Stimulated activated CD4-positive, alpha-beta T cell treated with anti-CD3 and anti-CD28 coated beads, TNF-alpha, amount 100 ng/mL, for 24 hours (primary cell): Measurements from ENCODE around the gene SPAG9.

ENCODE experiments used
- DNase-seq, 3 experiments: peaks; one replicate each; pipeline ENCODE4 v3.0.0-alpha.2; 2020; ENCODE audit warnings: low read depth in 3 of 3

SPAG9 gene

DNA sequence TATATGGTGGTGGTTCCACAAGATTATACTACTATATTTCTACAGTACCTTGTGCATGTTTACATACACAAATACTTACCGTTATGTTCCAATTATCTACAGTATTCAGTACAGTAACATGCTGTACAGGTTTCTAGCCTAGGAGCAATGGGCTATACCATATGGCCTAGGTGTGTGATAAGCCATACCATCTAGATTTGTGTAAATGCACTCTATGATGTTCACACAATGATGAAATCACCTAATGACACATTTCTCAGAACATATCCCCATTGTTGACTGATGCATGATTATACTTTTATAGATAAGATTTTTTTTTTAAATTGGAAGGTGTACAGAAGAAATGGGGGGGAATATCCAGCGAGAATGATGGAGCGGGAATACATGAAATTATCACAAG is 131.5 kb downstream of the SPAG9 start:
- no peak for DNase-seq

DNA sequence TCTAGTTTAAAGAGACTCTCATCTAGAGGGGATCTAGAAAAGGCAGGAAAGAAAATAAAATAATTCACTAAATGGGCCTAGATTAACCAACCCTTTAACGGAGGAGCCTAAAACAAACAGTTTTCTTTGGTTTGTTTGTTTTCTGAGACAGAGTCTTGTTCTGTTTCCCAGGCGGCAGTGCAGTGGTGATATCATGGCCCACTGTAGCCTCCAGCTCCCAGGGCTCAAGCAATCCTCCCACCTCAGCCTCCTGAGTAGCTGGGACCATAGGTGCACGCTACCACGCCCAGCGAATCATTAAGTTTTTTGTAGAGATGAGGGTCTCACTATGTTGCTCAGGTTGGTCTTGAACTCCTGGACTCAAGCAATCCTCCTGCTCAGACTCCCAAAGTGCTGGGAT is 132.2 kb downstream of the SPAG9 start:
- no peak for DNase-seq

DNA sequence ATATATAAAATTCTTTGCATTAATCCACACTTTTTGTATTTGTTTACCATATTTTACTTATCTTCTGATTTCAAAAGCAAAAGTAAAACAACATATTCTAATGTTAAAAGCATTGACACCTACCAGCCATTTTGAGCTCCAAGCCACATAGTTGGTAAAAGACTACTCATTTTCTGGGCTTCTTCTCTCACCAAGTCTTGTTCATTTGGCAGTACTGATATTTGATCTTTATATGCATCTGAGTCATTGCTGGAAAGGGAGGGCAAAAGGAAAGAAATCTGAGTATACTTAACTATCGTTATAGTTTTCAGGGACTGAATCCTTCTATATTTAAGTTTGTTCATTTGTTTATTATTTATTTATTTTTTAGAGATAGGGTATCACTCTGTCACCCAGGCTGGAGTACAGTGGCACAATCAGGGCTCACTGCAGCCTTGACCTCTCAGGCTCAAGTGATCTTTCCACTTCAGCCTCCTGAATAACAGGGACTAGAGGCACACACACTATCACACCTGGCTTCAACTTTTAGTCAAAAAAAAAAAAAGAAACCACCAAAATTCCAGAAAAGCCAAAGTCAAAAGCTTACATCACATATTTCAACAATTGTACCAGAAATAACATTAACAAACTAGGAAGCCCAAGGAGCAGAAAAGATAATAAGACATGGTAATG is 133.5 kb downstream of the SPAG9 start:
- DNase-seq, result no peak

DNA sequence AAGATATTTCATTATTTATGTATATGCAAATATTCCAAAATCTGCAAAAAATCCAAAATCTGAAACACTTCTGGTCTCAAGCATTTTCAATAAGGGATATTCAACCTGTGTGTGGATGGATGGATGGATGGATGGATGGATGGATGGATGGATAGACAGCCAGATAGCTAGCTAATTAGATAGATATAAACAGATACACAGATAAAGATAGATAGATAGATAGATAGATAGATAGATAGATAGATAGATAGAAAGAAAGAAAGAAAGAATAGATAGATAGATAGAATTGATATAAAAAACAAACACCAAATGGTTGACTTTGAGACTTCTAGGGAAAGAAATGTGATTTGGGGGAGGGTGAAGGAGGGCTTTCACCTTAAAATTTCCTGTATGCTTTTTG is 139.4 kb downstream of the SPAG9 start:
- no peak for DNase-seq

DNA sequence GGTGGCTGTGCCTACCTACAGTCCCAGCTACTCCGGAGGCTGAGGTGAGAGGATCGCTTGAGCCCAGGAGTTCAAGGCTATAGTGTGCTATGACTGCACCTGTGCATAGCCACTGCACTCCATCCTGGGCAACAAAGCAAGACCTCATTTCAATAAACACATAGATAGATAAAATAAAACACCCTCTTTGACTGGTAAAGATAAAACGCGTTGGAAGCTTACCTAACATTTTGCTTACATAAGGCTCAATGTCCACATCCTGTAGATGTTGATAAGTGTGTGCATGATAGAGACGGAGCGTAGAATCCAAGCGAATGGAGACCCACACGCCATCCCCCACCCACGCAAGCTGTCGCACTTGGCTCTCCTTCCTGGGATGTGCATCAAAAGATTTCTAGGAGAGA is 141.1 kb downstream of the SPAG9 start:
- DNase-seq, result no peak

DNA sequence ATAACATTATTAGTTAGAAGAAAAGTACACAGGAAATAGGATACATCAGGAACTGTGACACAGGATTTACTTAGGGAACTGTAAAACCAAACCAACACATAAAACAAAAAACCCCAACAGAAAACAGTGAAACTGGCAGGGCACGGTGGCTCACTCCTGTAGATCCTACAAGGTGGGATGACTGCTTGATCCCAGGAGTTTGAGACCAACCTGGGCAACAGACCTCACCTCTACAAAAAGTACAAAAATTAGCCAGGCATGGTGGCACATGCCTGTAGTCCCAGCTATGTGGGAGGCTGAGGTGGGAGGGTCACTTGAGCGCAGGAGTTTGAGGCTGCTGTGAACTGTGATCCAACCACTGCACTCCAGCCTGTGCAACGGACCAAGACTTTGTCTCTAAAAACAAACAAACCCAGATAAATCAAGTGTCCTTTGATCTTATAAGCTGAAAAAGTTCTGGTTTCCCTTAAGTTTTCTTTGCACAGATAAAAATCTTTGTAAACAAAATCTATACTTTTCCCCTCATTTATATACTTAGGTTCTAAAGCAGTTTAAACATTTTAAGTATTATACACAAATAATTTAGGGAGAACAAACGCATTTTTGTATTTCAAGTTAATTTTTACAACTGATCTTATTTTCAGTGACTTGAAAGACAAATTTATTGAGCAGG is 143.0 kb downstream of the SPAG9 start:
- no peak for DNase-seq

DNA sequence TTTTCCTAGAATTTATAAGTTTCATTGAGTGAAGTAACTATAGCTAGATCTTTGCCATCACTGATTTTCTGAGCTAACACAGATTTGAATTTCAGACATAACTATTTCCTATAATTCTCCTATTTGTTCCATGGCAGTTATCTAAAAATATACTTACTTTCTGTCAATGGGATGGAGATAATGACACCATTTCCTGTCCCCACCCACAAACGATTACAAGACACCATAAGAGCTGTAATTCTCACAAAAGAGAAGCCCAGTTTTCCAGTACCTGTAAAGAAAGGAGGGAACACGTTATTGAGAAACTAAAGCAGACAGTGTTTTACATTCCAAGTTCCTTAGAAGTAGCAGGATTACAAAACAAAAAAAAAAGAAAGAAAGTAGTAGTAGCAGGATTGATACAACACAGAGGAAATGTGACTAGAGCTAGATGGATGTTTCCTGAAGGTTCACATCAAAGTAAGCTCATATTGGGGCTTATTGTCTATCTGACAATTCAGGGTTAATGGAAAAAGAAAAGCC is 143.7 kb downstream of the SPAG9 start:
- no peak for DNase-seq

DNA sequence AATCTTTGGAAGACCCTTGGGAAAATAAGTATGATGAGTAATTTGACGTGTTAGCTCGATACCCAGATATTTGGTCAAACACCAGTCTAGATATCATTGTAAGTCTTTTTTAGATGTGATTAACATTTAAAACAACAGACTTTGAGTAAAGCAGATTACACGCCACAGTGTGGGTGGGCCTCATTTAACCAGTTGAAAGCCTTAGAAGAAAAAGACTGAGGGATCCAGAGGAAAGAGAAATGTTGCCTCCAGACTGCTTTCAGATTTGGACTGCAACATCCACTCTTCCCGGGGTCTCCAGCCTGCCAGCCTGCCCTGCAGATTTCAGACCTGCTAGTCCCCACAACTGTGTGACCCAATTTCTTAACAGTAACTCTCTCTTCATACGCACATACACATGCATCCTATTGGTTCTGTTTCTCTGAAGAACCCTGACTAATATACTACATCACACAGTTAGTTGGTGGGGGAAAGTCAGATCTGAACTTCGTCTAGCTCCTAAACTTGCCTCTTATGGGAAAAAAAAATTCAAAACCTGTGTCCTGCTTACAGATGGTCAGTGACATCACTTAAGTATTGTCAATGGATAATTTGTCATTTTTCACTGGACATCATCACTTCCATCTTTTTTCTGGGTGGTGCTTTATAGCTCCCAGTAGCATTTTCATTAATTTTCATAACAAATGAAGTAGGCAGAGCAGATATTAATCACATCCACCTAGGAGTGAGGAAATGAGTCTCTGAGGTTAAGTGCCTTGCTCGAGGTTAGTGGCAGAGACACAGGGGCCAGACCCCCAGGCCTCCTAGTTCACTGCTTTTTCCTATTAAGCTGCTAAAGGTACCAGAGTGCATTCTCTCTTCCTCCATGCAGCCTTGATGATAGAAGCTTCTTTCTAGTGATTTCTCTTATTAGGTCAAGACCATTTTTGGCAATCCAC is 146.8 kb downstream of the SPAG9 start:
- DNase-seq, result no peak

DNA sequence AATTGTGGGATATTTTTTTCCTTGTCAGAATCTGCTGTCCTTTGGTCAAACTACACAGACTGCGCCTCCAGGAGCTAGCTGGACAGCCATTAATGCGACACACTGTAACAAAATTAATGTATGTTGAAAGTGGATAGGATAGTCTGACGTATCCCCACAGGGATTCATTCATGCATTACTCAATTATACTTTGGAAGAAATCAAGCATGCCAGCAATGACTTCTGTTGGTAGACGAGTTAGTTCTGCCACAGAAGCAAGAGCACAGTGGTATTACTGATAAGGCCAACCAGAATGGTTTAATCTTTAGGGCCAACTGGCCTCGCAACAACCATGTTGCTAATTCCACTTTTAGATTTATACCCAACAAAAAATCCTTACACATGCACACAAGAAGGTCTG is 148.1 kb downstream of the SPAG9 start:
- no peak for DNase-seq

DNA sequence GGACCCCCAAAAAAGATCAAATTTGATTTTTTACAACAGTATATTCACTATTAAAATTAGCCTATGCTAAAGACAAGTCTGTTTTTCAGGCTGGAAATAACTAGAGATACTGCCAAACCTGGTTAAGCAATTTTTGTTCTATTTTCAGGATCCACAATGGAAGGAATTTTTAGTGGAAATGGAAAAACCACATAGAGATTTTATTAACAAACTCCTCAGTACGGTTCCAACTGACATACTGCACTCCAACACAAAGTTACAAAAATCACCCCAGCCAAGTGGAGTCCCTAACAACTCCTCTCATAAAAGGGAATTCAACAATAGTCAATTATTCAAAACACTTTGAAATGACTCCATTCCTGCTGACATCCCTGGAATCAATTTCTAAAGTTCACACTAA is 152.9 kb downstream of the SPAG9 start:
- DNase-seq, result no peak

DNA sequence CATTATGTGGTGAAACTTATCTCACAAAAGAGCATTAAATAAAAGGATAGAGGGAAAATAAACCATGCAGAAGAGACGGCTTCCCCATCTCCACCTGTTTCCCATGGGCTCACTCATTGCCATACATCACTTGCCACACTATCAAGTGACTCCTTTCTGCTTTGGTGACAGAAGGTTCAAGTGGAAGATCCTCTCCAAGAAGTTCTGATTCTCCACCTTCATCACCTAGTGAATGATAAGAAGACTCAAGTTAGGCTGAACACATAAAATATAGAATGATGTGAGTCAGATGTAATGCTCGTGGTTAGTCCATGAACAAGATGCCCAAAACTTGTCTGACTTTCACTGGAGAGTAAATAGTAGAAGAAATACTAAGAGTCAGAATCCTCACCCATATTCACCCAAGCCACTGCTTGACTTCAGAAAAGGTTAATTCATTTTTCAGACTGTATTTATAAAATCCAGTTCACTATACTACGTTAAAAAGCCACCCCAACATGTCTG is 154.5 kb downstream of the SPAG9 start:
- no peak for DNase-seq

DNA sequence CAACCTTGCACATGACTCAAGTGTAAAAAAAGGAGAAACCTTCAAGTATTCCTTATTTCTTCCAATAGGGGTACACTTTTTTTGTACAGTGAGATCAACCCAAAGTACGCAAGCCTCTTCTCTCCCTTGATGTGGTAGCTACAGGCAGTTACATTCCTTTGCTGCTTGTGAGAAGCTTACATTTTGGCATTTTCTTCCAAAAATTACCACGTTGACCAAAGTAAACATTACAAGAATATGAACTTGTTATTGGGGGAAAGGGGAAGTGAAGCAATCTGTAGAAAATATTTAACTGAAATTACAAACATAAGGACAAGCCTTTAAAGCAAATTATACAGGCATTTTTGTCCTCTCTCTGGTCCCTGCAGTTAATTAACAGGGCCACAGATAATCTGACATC is 157.5 kb downstream of the SPAG9 start:
- DNase-seq, result no peak

DNA sequence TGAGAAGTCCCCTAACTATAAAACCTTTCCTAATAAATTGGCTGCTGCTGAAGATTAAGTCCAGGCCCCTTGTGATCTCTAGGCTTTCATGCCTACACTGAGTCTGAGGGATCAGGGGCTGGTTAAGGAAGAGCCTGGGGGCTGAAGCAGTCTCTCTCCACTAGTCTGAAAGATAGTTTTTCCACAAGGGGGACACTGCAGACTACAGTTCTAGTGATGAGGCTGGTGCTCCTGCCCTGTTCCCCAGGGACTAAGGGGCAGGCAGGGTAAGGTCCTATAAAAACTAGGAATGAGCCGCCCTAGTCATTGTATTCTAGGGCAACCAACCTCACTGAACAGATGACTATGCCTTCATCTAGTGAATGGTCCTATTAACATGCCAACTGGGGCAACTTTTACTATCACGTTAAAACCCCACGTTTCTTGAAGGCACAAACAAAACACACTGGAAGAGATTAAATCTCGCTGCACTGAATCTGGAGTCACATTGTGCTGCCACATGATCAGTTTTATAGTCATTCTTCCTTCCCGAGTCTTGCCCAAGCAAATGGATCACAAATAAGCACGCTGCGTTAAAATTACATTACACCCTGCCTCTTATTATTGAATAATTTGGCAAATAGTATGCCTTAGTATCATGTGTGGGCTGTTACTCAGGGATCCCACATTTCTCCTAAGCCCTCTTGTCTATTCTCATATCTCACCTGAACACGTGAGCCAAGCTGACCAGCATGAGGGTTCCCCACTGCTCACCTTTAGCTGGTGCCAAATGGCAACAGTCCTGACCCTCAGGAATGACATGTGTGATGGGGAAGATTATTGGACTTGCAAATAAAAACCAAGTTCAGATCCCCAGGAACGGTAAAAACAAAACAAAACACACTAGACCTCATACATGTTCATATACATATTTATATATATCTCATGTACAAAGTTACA is 159.1 kb downstream of the SPAG9 start:
- DNase-seq, result no peak

DNA sequence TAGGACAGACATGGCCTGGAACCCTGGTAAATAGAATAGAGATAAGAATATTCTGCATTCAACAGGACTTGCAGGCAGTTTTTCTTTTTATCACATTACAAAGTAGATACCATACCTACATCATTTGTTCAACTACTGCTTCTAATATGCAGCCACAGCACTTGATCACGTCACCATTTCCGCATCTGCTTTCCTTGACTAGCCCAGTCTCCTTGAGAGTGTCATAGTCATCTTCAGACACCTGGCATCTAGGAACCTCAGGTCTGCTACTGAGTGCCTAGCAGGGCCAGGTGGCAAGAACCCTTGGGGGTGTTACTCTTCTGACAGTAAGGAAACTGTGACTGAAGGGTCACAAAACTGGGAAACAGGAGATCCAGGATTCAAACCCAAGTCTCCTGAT is 161.3 kb downstream of the SPAG9 start:
- no peak for DNase-seq

DNA sequence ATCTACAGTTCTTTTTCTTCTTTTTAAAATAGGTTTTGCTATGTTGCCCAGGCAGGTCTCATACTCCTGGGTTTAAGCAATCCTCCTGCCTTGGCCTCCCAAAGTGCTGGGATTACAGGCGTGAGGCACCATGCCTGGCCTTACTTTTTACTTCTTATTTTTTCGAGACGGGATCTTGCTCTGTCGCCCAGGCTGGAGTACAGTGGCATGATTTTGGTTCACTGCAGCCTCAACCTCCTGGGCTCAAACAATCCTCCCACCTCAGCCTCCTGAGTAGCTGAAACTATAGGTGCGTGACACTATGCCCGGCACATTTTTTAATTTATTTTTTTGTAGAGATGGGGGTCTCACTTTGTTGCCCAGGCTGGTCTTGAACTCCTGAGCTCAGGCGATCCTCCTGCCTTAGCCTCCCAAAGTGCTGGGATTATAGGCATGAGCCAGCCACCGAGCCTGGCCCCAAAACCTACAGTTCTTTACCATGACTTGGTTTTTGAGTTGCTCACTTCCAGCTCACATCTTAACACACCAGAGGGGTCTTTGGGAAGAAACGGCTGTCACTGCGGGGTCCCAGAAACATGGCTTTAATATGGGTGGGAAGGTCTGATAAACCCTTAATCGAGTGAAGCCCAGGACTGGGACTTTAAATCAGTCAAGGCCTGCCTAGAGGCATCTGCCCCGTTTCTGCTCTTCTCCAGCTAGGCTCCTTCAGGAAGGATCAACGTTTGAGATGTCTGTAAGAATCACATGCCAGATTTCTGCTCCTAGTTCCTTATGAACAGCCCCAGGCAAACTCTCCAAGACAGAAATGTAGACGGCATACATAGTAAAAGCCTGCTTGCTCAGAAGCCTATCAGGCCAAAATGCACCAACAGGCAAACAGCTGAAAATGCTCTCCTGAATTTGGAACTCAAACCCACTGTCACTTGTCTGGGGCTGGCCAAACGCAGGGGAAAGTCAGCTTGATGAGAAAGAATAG is 162.8 kb downstream of the SPAG9 start:
- DNase-seq, result no peak

DNA sequence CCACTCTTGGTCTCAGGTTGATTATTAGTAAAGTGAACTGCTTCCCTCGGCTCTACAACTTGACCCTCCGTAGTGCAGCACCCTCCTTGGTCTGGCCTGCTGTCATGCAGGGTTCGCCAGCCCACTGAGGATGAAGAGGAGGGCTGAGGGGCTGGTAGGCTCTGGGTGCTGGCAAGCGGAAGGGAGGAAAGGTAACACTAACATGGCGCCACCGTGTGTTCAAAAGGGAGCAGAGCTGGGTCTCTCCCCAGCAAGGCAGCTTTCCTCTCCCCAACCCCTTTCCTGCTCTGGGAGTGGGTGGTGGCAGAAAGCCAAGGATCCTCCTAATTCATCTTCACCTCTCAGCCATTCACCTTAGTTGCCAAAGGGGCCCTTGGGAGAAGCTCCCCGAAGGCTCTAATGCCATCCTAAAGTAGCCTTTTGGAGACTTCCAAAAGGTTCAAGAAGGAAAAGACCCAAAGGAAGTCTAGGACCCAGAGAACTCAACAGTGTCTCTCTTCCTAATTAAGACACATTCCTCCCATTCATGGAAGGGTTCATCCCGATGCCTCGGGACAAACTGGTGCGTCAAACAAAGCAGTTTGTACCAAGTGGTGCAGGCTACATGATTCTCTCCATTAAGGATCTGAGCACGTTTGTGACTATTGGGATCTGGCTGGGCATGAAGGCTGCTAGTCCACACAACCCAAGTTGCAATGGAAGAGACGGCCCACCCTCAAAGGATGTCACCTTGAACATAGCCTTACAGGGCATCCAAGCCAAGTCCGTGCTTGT is 163.7 kb downstream of the SPAG9 start:
- DNase-seq, result peak; percentile 36 to 63 (median 46)

DNA sequence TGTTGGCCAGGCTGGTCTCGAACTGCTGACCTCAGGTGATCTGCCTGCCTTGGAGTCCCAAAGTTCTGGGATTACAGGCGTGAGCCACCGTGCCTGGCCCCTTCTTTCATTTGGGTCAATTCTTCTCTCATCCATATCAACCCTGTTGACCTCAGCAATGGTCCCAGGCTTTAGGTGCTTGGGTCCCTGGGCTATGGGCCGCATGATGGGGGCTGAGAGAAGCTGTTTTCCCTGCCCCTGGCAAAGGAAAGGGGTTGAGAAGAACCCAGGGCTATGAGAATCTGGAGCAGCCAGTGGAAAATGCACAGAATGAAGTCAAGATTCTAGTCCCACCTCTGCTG is 164.3 kb downstream of the SPAG9 start:
- no peak for DNase-seq

DNA sequence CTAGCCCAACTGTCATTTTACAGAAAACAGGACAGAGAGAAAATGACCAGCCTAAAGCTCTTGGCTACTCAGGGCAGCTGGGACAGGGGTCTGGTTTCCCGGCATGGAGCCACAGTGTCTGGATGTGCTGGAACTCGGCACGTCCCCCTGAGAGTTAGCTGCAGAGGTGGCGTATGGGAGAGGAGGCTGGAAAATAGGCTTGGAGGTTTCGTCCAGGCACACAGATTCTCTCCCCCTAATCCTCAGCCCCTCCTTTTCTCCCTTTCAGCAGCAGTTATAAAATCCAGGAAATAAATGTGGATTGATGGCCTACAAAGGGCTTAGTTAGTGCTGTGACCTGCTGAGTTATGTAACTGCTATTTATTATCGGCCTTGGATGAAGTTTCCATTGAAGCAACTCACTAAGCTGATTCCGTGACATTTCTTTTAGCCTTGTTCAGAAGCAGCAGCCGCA is 165.0 kb downstream of the SPAG9 start:
- no peak for DNase-seq

DNA sequence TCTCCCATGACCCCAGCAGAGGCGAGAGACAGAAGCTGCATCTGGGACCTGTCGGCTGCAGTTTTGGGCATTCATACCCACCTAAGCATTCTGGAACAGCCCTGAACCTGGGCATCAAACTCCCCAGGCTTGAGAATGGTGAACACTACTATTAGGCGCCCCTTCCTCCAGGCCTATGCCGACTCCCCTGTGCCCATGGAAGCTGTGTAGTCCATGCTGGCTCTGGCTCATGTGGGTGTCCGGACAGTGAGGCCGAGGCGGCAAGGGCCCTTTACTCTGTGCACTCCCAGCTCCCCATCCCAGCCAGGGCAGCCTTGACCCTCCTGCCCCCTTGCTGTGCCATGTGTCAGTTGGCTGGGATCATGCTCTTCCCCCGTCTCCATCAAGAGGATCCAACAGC is 165.5 kb downstream of the SPAG9 start:
- DNase-seq, result no peak
